Natural killer cell treated with Interleukin-12 subunit alpha and Interleukin-12 subunit beta and Interleukin-15 and Interleukin-18, amount 100 ng/mL, for 72 hours (primary cell): ENCODE measurements around the gene CD55. TPM values are rescaled to one million over a fixed set of nuclear protein-coding genes. Genes with fewer than 3 reads are reported as not detected.
"Not testable (repeated sequence)": the region's sequence is repeated elsewhere in the genome, so short reads cannot be mapped to it uniquely, and the experiment has no call there.

ENCODE experiments used
- ATAC-seq, 2 donors: fragments of 150-1000 bp; cut with Tn5 transposase in 1 of 2; sonication (Bioruptor Pico), chemical (Tn5 transposase) in 1 of 2; 2 replicates each; pipeline ENCODE4 v1.10.0; 2021
- DNase-seq: peaks from one replicate; pipeline ENCODE4 v3.0.0; 2022; ENCODE audit warnings: low spot score
- H3K27ac Mint-ChIP-seq, 2 donors: 1 replicate in 1 of 2; 2 replicates in 1 of 2; pipeline ENCODE4 v1.8.0; 2022; ENCODE audit warnings: mixed read lengths in 2 of 2, mild to moderate bottlenecking in 1 of 2, moderate library complexity in 1 of 2
- H3K27me3 Mint-ChIP-seq, 2 donors: 1 replicate in 1 of 2; 2 replicates in 1 of 2; pipeline ENCODE4 v1.8.0; 2022; ENCODE audit warnings: mixed read lengths in 2 of 2
- H3K36me3 Mint-ChIP-seq: one replicate; pipeline ENCODE4 v1.8.0; 2022; ENCODE audit warnings: mixed read lengths
- H3K4me1 Mint-ChIP-seq, 2 donors: 1 replicate in 1 of 2; 2 replicates in 1 of 2; pipeline ENCODE4 v1.8.0; 2022; ENCODE audit warnings: low read depth in 2 of 2, mixed read lengths in 2 of 2, mild to moderate bottlenecking in 1 of 2
- H3K4me3 Mint-ChIP-seq: one replicate; pipeline ENCODE4 v1.8.0; 2022; ENCODE audit warnings: mixed read lengths
- H3K9me3 Mint-ChIP-seq: 2 replicates; pipeline ENCODE4 v1.8.0; 2022; ENCODE audit warnings: mixed read lengths
- total RNA-seq, 2 donors: library from RNA; stranded (reverse); gene quantifications; one replicate each; pipeline ENCODE4 v1.2.3, GENCODE V29; 2022

CD55 gene
- total RNA-seq, 2 donors from 2014 or later, result 41.5 to 84.0 TPM

- H3K9me3 Mint-ChIP-seq, result no peaks in the 10 kb centered on the region
These were observed 8.9 kb upstream of the CD55 start for GRCh38 chr1:207312604-207312920.

DNA sequence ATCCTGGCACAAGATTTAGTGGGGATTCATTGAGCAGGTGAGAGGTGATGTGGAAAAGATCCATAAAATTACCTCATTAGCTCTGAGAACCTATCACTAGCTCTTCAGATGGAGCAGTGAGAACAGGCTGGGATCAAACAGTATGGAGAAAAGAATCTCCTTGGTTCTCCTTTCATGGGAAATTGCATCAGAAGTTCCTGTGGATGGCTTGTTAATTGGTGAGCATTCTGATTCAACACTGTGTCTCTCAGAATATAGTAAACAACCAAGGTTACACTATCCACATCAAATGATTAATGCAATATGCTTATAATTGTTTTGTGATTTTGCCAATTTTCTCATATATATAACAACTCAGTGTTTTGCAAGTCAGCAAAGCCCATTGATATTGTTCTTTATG, 8.3 kb upstream of the CD55 start:
- H3K27ac Mint-ChIP-seq, result no peak overlapping the region
- H3K4me3 Mint-ChIP-seq, result no peak overlapping the region
- peaks cover 0 to 9% of the 10 kb centered on the region in 2 donors for H3K27me3 Mint-ChIP-seq
- ATAC-seq, result no peak
- H3K9me3 Mint-ChIP-seq, result no peaks in the 10 kb centered on the region
- DNase-seq, result no peak
- peaks cover 10 to 26% of the 10 kb centered on the region in 2 donors for H3K4me1 Mint-ChIP-seq
- H3K36me3 Mint-ChIP-seq, result no peaks in the 10 kb centered on the region

More at GRCh38 chr1:207312604-207312920, 8.9 kb upstream of the CD55 start:
- no peak for DNase-seq
- Mint-ChIP-seq H3K36me3 (no peaks in the 10 kb centered on the region), H3K4me3 (no peak overlapping the region), H3K27me3 (peaks cover 0 to 6% of the 10 kb centered on the region in 2 donors), H3K27ac (no peak overlapping the region), H3K4me1 (peaks cover 10 to 22% of the 10 kb centered on the region in 2 donors)
- no peak for ATAC-seq

- Mint-ChIP-seq H3K4me1 (peaks cover 10 to 20% of the 10 kb centered on the region in 2 donors), H3K4me3 (no peak overlapping the region), H3K27me3 (peaks cover 0 to 7% of the 10 kb centered on the region in 2 donors), H3K36me3 (no peaks in the 10 kb centered on the region), H3K9me3 (no peaks in the 10 kb centered on the region), H3K27ac (no peak overlapping the region)
- ATAC-seq (no peak), DNase-seq (no peak)
These were observed 6.7 kb upstream of the CD55 start for GRCh38 chr1:207314816-207315215.

GRCh38 chr1:207315435-207315834, 6.0 kb upstream of the CD55 start:
- no peak for ATAC-seq
- H3K4me1 Mint-ChIP-seq, result peaks cover 13 to 17% of the 10 kb centered on the region in 2 donors
- H3K9me3 Mint-ChIP-seq, result no peaks in the 10 kb centered on the region
- no peak overlapping the region for H3K4me3 Mint-ChIP-seq
- no peak overlapping the region for H3K27ac Mint-ChIP-seq
- DNase-seq, result no peak
- no peaks in the 10 kb centered on the region for H3K36me3 Mint-ChIP-seq
- peaks cover 0 to 7% of the 10 kb centered on the region in 2 donors for H3K27me3 Mint-ChIP-seq

- Mint-ChIP-seq H3K36me3 (no peaks in the 10 kb centered on the region), H3K4me1 (peaks cover 19 to 22% of the 10 kb centered on the region in 2 donors), H3K27me3 (peaks cover 0 to 7% of the 10 kb centered on the region in 2 donors), H3K9me3 (no peaks in the 10 kb centered on the region), H3K4me3 (no peak overlapping the region), H3K27ac (no peak overlapping the region)
- DNase-seq, result no peak
- ATAC-seq, result no peak
These were observed 5.3 kb upstream of the CD55 start for GRCh38 chr1:207316141-207316540.

DNA sequence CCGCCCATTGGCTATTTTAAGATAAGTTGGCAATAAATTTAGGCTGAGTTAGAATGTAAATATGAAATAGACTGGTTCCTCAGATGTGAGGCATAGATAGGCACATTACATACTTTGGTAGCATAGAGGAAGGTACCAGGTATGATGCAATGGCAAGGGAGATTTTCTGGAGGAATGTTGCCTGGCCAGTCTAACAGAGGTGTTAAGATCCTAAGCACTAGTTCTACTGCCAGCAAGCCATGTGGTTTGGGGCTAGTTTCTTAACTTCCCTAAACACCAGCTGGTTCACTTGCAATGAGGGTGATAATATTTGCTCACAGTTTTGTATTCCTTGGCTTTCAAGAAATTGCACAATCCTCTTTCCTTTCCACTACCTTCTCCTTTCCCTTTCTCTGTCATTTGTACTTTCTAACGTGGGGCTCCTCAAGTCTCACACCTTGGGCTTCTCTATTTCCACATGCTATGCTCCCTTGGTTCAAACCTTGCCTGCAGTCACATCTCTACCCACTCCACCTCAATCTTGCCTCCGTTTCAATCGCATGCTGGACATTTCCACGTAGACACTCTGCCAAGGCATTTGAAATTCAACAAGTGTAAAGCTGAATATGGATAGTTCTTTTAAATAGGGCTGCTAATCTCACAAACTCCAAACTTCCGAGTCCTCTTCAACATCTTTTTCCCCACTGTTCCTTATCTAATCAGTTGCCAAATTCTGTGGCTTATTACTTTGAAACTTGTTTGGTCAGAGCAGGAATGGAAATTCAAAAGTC, 4.7 kb upstream of the CD55 start:
- ATAC-seq, result no peak
- Mint-ChIP-seq H3K27ac (no peak overlapping the region), H3K4me1 (peaks cover 22 to 24% of the 10 kb centered on the region in 2 donors), H3K4me3 (no peak overlapping the region), H3K36me3 (no peaks in the 10 kb centered on the region), H3K9me3 (no peaks in the 10 kb centered on the region), H3K27me3 (peaks cover 0 to 7% of the 10 kb centered on the region in 2 donors)
- no peak for DNase-seq

DNA sequence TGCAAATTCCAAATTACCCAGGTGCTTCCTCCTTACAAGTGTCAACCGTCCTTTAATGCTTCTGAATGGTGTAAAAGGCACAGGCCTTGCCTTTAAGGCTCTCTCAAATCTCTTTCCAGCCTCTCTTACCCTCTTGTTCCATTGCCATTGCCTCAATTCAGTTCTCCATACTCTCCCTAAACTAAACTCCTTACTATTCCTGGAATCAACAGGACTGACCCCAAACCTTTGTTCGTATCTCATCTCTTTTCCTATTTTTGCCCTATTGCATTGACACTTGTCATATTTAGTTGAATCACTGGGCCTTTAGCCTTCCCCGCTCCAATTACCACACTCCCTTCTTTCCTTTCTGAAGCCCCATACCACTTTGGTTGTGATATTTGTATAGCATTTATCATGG, 3.9 kb upstream of the CD55 start:
- no peaks in the 10 kb centered on the region for H3K36me3 Mint-ChIP-seq
- H3K4me1 Mint-ChIP-seq, result peaks cover 27 to 30% of the 10 kb centered on the region in 2 donors
- no peak for DNase-seq

DNA sequence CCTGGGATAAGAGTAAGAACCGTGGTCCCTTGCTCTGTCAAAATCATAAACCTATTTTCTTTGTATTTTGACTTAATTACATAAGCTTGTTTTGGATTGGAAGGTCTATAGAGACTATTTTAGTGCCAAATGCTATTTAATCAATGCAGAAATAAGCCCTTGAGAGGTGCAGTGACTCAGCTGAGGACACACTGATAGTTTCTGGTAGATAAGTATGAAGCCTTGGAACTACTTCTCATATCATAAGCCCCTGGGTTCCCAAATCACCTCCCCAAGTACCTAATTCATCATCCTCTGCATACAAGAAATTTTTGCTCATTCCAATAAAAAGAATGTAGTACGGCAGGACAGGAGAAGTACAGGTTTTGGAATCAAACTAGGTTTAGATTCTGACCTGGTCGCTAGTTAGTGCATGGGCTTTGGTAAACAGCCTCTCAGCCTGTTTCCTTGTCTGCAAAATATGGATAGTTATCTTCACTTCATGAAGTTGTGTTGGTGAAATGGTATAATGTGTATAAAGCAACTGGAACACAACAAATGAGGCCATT, 3.3 kb upstream of the CD55 start:
- DNase-seq, result no peak
- Mint-ChIP-seq H3K4me1 (peaks cover 29 to 33% of the 10 kb centered on the region in 2 donors), H3K9me3 (no peaks in the 10 kb centered on the region), H3K36me3 (no peaks in the 10 kb centered on the region), H3K4me3 (no peak overlapping the region), H3K27ac (no peak overlapping the region), H3K27me3 (peaks cover 0 to 7% of the 10 kb centered on the region in 2 donors)
- no peak for ATAC-seq

More for the DNA sequence above, 3.9 kb upstream of the CD55 start:
- peaks cover 0 to 7% of the 10 kb centered on the region in 2 donors for H3K27me3 Mint-ChIP-seq
- H3K4me3 Mint-ChIP-seq, result no peak overlapping the region
- ATAC-seq, result no peak
- no peaks in the 10 kb centered on the region for H3K9me3 Mint-ChIP-seq
- H3K27ac Mint-ChIP-seq, result no peak overlapping the region

- Mint-ChIP-seq H3K4me3 (no peak overlapping the region), H3K4me1 (peaks cover 33 to 40% of the 10 kb centered on the region in 2 donors), H3K27ac (peak overlapping the region in 1 of 2 donors; percentile 24), H3K36me3 (peaks cover 6% of the 10 kb centered on the region), H3K27me3 (peaks cover 0 to 7% of the 10 kb centered on the region in 2 donors), H3K9me3 (no peaks in the 10 kb centered on the region)
- ATAC-seq (no peak), DNase-seq (no peak)
These were observed 2.3 kb upstream of the CD55 start for GRCh38 chr1:207319199-207319598.

GRCh38 chr1:207320105-207320504, 1.4 kb upstream of the CD55 start:
- H3K36me3 Mint-ChIP-seq, H3K27ac Mint-ChIP-seq, DNase-seq, ATAC-seq, H3K9me3 Mint-ChIP-seq, H3K27me3 Mint-ChIP-seq: not testable (repeated sequence)
- peaks cover 33 to 40% of the 10 kb centered on the region in 2 donors for H3K4me1 Mint-ChIP-seq
- H3K4me3 Mint-ChIP-seq, result peak overlapping the region; percentile 13

GRCh38 chr1:207321790-207322645, 540 bp downstream of the CD55 start:
- Mint-ChIP-seq H3K9me3 (no peaks in the 10 kb centered on the region), H3K27me3 (peaks cover 0 to 3% of the 10 kb centered on the region in 2 donors), H3K4me3 (peak overlapping the region; percentile 91), H3K4me1 (peaks cover 26 to 37% of the 10 kb centered on the region in 2 donors), H3K27ac (peak overlapping the region; percentile 94 to 95), H3K36me3 (peaks cover 12% of the 10 kb centered on the region)
- DNase-seq, result no peak
- no peak for ATAC-seq

GRCh38 chr1:207323425-207324225, 2.1 kb downstream of the CD55 start:
- ATAC-seq (no peak), DNase-seq (no peak)
- Mint-ChIP-seq H3K27me3 (no peaks in the 10 kb centered on the region), H3K9me3 (no peaks in the 10 kb centered on the region), H3K4me3 (peak overlapping the region; percentile 91), H3K4me1 (peaks cover 29 to 38% of the 10 kb centered on the region in 2 donors), H3K36me3 (peaks cover 23% of the 10 kb centered on the region), H3K27ac (no peak overlapping the region)

- no peak overlapping the region for H3K27ac Mint-ChIP-seq
These were observed 6.5 kb downstream of the CD55 start for GRCh38 chr1:207328004-207328403.

More at GRCh38 chr1:207328004-207328403, 6.5 kb downstream of the CD55 start:
- no peak overlapping the region for H3K4me3 Mint-ChIP-seq
- ATAC-seq (no peak), DNase-seq (no peak)
- H3K4me1 Mint-ChIP-seq, result peaks cover 12 to 37% of the 10 kb centered on the region in 2 donors
- H3K27me3 Mint-ChIP-seq, result no peaks in the 10 kb centered on the region
- peaks cover 46% of the 10 kb centered on the region for H3K36me3 Mint-ChIP-seq
- peaks cover under 1% of the 10 kb centered on the region for H3K9me3 Mint-ChIP-seq
